DMS114 treated with DMSO at 0.1 percent for 48 hours (cell line): ENCODE results near the gene CISD2.
"Not testable (repeated sequence)": the region's sequence is repeated elsewhere in the genome, so short reads cannot be mapped to it uniquely, and the experiment has no call there.

ENCODE experiments used
- DNase-seq: peaks from one replicate; lab custom pipeline; 2025; ENCODE audit not compliant: unreplicated experiment; lab: John Stamatoyannopoulos, UW

CISD2 gene

DNA sequence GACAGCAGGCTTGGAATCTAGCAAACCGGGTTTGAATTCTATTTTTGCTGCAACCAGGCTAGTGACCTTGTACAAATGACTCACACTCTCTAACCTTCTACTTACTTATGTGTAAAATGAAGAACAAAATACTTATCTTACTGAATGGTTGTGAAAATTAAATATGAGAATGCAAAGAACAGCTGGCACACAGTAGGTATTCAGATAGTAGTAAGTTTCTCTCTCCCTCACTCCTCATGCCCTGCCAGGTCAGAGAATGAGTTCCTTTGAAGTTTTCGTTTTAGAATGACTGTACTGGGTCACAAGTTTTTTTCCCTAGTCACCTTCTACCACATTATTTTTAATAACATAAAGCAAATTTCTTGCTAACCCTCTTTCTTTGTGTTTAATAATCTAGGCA lies 33.0 kb downstream of the CISD2 start:
- DNase-seq, result no peak

DNA sequence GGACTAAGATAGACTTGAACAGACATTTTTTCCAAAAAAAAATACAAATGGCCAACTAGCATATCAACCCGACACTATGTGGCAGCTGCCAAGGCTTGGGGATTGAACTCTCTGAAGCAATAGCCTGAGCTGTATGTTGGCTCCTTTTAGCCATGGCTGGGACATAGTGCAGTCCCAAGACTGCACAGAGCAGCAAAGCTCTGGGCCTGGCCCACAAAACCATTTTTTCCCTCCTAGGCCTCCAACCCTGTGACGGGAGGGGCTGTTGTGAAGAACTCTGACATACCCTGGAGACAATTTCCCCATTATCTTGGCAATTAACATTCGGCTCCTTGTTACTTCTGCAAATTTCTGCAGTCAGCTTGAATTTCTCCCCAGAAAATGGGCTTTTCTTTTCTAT lies 50.1 kb downstream of the CISD2 start:
- no peak for DNase-seq

DNA sequence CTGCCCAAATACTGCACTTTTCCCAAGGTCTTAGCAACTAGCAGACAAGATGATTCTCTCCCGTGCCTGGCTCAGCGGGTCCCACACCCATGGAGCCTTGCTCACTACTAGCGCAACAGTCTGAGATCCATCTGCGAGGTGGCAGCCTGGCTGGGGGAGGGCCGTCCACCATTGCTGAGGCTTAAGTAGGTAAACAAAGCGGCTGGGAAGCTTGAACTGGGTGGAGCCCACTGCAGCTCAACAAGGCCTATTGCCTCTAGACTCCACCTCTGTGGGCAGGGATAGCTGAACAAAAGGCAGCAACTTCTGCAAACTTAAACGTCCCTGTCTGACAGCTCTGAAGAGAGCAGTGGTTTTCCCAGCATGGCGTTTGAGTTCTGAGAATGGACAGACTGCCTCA lies 50.9 kb downstream of the CISD2 start:
- not testable (repeated sequence) for DNase-seq

DNA sequence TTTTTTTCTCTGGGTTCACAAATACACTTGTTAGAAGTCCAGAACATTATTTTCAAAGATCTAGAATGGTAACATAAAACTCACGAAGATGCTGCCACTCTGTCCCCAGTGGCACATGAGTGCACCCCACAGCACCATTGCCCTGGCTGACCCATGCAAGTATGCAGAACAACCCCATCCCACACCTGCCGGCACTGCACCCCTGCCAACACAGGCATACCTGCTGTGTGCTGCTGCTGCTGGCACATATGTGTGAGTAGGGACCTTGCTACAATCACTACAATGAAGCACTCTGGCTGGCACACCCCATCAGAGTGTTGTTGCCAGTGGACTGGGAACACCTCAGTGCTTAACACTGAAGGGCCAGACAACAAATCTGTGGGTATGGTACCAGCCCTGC lies 66.9 kb downstream of the CISD2 start:
- DNase-seq, result no peak

DNA sequence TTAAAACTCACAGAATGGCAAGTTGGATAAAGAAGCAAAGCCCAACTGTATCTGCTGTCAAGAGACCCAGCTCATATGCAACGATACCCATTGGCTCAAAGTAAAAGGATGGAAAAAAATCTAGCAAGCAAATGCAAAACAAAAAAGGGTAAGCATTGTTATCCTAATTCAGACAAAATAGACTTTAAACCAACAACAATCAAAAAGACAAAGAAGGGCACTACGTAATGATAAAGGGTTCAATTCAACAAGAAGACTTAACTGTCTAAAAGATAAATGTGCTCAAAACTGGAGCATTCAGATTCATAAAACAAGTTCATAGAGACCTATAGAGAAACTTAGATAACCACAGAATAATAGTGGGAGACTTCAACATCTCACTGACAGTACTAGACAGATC lies 69.3 kb downstream of the CISD2 start:
- not testable (repeated sequence) for DNase-seq
